HG03039 (cell line): ENCODE results near the gene LPIN1.
"Not testable (repeated sequence)": the region's sequence is repeated elsewhere in the genome, so short reads cannot be mapped to it uniquely, and the experiment has no call there.

Experiments
- ATAC-seq: cut with Tn5 transposase; IDR thresholded peaks from one replicate; pipeline ENCODE4 v1.9.1; 2021; ENCODE audit warnings: mild to moderate bottlenecking, moderate library complexity; ENCODE audit not compliant: unreplicated experiment

LPIN1 gene

GRCh38 chr2:11715987-11716652 lies 30.3 kb upstream of the LPIN1 start:
- ATAC-seq, result no peak

- no peak for ATAC-seq
Measured at GRCh38 chr2:11716689-11717321, 29.6 kb upstream of the LPIN1 start.

GRCh38 chr2:11717623-11718022 lies 28.8 kb upstream of the LPIN1 start:
- ATAC-seq, result no peak

GRCh38 chr2:11718606-11719005 lies 27.8 kb upstream of the LPIN1 start:
- no peak for ATAC-seq

GRCh38 chr2:11719230-11719977 lies 27.0 kb upstream of the LPIN1 start:
- no peak for ATAC-seq

- no peak for ATAC-seq
Measured at GRCh38 chr2:11720752-11721151, 25.7 kb upstream of the LPIN1 start.

- no peak for ATAC-seq
Measured at GRCh38 chr2:11722292-11723060, 24.0 kb upstream of the LPIN1 start.

DNA sequence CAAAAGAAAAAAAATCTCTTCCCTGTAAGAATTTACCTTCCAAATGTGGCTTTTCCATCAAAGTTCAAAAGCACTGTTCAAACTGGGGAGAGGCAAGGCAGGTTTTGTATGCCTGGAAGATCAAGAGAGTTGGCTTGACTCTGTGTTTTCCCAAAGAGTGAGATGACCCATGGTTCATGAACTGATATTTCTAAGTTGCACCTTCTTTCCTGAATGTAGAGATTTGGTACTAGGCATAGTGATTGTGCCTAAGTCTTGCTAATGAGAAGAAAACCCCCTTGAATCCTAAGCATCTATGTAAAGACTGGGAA lies 23.4 kb upstream of the LPIN1 start:
- ATAC-seq, result no peak

DNA sequence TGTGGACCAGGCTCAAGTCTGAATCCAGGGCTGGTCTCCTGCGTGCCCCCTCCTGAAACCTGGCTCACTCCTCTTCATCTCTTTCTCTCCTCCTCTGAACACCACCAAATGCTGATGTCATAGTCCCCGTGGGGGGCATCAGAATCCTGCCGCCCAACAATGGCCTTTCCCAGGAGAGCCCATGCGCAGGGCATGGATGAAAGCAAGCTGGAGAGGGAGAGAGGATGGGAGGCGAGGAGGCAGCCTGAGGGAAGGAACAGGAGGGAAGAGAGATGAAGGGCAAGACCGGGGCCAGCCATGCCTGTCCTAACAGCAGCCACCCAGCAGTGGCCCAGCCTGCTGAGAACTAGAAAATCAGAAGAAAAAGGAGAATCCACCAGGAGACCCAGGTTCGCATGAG lies 22.3 kb upstream of the LPIN1 start:
- no peak for ATAC-seq

DNA sequence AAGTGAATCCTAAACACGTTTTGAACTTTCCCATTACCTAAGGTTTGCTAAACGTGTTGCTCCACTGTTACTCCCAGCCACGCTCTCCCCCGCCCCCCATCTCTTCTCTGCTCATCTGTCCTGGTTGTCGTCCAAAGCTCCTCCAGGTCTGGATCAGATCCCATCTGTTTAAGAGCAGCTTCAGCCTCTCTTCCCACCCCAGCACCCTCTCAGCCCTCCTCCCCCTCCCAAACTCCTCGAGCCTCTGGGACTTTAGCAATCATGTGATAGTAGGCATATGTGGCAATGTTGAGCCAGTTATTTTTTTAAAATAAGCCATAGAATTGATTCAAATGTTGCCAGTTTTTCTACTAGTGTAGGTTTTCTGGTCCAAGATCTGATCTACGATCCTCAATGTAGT lies 20.0 kb upstream of the LPIN1 start:
- no peak for ATAC-seq

GRCh38 chr2:11729362-11730212 lies 16.8 kb upstream of the LPIN1 start:
- ATAC-seq, result no peak

DNA sequence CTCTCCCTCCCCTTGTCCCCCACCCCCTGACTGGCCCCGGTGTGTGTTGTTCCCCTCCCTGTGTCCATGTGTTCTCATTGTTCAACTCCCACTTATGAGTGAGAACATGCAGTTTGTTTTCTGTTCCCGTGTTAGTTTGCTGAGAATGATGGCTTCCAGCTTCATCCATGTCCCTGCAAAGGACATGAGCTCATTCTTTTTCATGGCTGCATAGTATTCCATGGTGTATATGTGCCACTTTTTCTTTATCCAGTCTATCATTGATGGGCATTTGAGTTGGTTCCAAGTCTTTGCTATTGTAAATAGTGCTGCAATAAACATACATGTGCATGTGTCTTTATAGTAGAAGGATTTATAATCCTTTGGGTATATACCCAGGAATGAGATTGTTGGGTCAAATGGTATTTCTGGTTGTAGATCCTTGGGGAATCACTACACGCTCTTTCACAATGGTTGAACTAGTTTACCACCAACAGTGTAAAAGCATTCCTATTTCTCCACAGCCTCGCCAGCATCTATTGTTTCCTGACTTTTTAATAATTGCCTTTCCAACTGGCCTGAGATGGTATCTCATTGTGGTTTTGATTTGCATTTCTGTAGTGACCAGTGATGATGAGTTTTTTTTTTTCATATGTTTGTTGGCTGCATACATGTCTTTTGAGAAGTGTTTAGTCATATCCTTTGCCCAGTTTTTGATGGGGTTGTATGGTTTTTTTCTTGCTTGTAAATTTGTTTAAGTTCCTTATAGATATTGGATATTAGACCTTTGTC lies 15.0 kb upstream of the LPIN1 start:
- not testable (repeated sequence) for ATAC-seq

GRCh38 chr2:11732587-11732986 lies 13.8 kb upstream of the LPIN1 start:
- no peak for ATAC-seq

DNA sequence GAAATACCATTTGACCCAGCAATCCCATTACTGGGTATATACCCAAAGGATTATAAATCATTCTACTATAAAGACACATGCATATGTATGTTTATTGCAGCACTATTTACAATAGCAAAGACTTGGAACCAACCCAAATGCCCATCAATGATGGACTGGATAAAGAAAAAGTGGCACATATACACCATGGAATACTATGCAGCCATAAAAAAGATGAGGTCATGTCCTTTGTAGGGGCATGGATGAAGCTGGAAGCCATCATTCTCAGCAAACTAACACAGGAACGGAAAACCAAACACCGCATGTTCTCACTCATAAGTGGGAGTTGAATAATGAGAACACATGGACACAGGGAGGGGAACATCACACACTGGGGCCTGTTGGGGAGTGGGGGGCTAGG lies 8.6 kb upstream of the LPIN1 start:
- not testable (repeated sequence) for ATAC-seq

GRCh38 chr2:11738589-11739436 lies 7.6 kb upstream of the LPIN1 start:
- ATAC-seq, result peak; percentile 48

GRCh38 chr2:11740723-11741122 lies 5.7 kb upstream of the LPIN1 start:
- ATAC-seq, result no peak

GRCh38 chr2:11742317-11742701 lies 4.1 kb upstream of the LPIN1 start:
- no peak for ATAC-seq

GRCh38 chr2:11742702-11743357 lies 3.6 kb upstream of the LPIN1 start:
- ATAC-seq, result no peak
